GM12878 (cell line): ENCODE results near the gene ZNFX1. TPM values are rescaled to one million over a fixed set of nuclear protein-coding genes. Genes with fewer than 3 reads are reported as not detected.

Experiments
- ATAC-seq: fragments of 200-7000 bp; cut with Tn5 transposase; 3 replicates; pipeline ENCODE4 v1.9.1; 2020; ENCODE audit warnings: mild to moderate bottlenecking, moderate library complexity
- BruUV-seq: library from RNA; stranded (reverse); fragments of 400-500 nt; replicated peaks from 2 replicates; lab custom pipeline; 2021; lab: Mats Ljungman, UMichigan
- CTCF ChIA-PET: fragments of 300-600 bp; sonication (Branson Sonifier 250); formaldehyde crosslinking; extraction: SDS; loops from one replicate; lab custom pipeline; 2021; ENCODE audit warnings: inconsistent platforms; lab: Yijun Ruan, JAX
- POLR2A ChIA-PET: fragments of 350-600 bp; formaldehyde crosslinking; extraction: SDS; loops from one replicate; lab custom pipeline; 2021; ENCODE audit warnings: inconsistent platforms; lab: Charles Lee
- RAD21 ChIA-PET: fragments of 300-600 bp; sonication (Branson Sonifier 250); formaldehyde crosslinking; loops from one replicate; lab custom pipeline; 2023; ENCODE audit warnings: antibody characterized with exemption; ENCODE audit not compliant: unreplicated experiment; lab: Charles Lee
- SMC1A ChIA-PET: fragments of 300-600 bp; sonication (Branson Sonifier 250); formaldehyde crosslinking; loops from one replicate; lab custom pipeline; 2023; ENCODE audit not compliant: unreplicated experiment, uncharacterized antibody; lab: Charles Lee
- DNase-seq: peaks from one replicate; pipeline ENCODE4 v3.0.0-alpha.2; 2011; ENCODE audit warnings: low read depth, low spot score
- FAIRE-seq: peaks from 3 replicates; lab custom pipeline; 2011; peaks lifted over from hg19 to GRCh38; lab: Jason Lieb, UNC
- H2AFZ ChIP-seq: 2 replicates; pipeline ENCODE4 v1.6.0; 2011; ENCODE audit warnings: low read depth, low read length, control low read depth; ENCODE audit not compliant: control insufficient read depth
- H3K27ac ChIP-seq: 2 replicates; pipeline ENCODE4 v1.5.1; 2011; ENCODE audit warnings: control low read depth; ENCODE audit not compliant: control insufficient read depth, insufficient read depth
- H3K27me3 ChIP-seq, 2 experiments: replicated peaks in 1 of 2; 2 replicates each; pipeline versions ENCODE4 v1.6.0 to v1.6.1; 2011; ENCODE audit warnings: low read length in 1 of 2; ENCODE audit not compliant: control insufficient read depth in 2 of 2, insufficient read depth in 2 of 2
- H3K36me3 ChIP-seq, 2 experiments: 2 replicates each; pipeline ENCODE4 v1.5.1; 2011; ENCODE audit warnings: low read length in 1 of 2; ENCODE audit not compliant: control insufficient read depth in 2 of 2, insufficient read depth in 2 of 2
- H3K4me1 ChIP-seq: 2 replicates; pipeline ENCODE4 v1.6.1; 2011; ENCODE audit warnings: mild to moderate bottlenecking, low read length, moderate library complexity, mixed read lengths; ENCODE audit not compliant: control insufficient read depth, insufficient read depth
- H3K4me2 ChIP-seq: 2 replicates; pipeline ENCODE4 v1.6.0; 2011; ENCODE audit warnings: control low read depth; ENCODE audit not compliant: control insufficient read depth, insufficient read depth
- H3K4me3 ChIP-seq: fragments of 200-600 bp; sonication (generic); 2 replicates; pipeline ENCODE4 v1.5.1; 2016
- H3K79me2 ChIP-seq: 2 replicates; pipeline ENCODE4 v1.6.0; 2011; ENCODE audit warnings: low read length; ENCODE audit not compliant: control insufficient read depth, insufficient read depth
- H3K9ac ChIP-seq: 2 replicates; pipeline ENCODE4 v1.8.0; 2011; ENCODE audit warnings: low read length, control low read depth, mixed read lengths; ENCODE audit not compliant: control insufficient read depth, insufficient read depth
- H3K9me3 ChIP-seq: replicated peaks from 3 replicates; pipeline ENCODE4 v1.5.1; 2011; ENCODE audit warnings: mild to moderate bottlenecking, low read length; ENCODE audit not compliant: control insufficient read depth, insufficient read depth
- H4K20me1 ChIP-seq: 2 replicates; pipeline ENCODE4 v1.6.0; 2011; ENCODE audit not compliant: control insufficient read depth, insufficient read depth
- ZBTB40 ChIP-seq: fragments of 450-650 bp; IDR thresholded peaks from 2 replicates; pipeline ENCODE4 v1.6.1; 2016; ENCODE audit warnings: mild to moderate bottlenecking, moderate library complexity, borderline replicate concordance
- WGBS: methylation state at CpG from one replicate; pipeline ENCODE4 v1.1.6; 2016; ENCODE audit warnings: low lambda C conversion rate; ENCODE audit not compliant: insufficient replicate concordance, insufficient coverage; ENCODE audit errors: missing lambda C conversion rate; 5-methylcytosine and 5-hydroxymethylcytosine counted together
- in situ Hi-C: fragments of 300-500 bp; cut with MboI; formaldehyde crosslinking; loops from 9 replicates; pipeline ENCODE4 v1.14.3; 2018; ENCODE audit warnings: mixed read lengths
- intact Hi-C: fragments of 100-400 bp; cut with micrococcal nuclease; formaldehyde crosslinking; loops from one replicate; pipeline ENCODE4 v1.14.2; 2022; ENCODE audit not compliant: unreplicated experiment
- polyA plus RNA-seq, 11 experiments: library from polyadenylated mRNA; depleted of rRNA in 4 of 11; unstranded in 6 of 11; stranded (reverse) in 5 of 11; fragments of >200 nt; fragmentation: Nextera tagmentation in 4 of 11; fragmentation: Illumina TruSeq in 1 of 11; extraction: Ambion mirVana in 4 of 11; extraction: Trizol in 1 of 11; gene quantifications; 1 replicate in 1 of 11; 2 replicates in 10 of 11; pipeline versions ENCODE4 v1.2.1 to v1.2.3, GENCODE V29; 2011 to 2016; ENCODE audit warnings: inconsistent platforms in 2 of 11, missing spikeins in 2 of 11, low read depth in 1 of 11
- total RNA-seq, 4 experiments: library from RNA; depleted of rRNA in 3 of 4; stranded (reverse); fragments of >200 nt in 3 of 4; fragmentation: Illumina TruSeq in 1 of 4; extraction: Trizol in 1 of 4; gene quantifications; 2 replicates each; pipeline versions ENCODE4 v1.2.1 to v1.2.3, GENCODE V29; 2013 to 2021

The ZNFX1 gene
- total and polyA plus RNA-seq, 10 of the 15 experiments (the other 5 are each of a cell fraction or from before 2014, with no cell fraction given), result 7.4 to 31.5 (median 25.6) TPM

DNA sequence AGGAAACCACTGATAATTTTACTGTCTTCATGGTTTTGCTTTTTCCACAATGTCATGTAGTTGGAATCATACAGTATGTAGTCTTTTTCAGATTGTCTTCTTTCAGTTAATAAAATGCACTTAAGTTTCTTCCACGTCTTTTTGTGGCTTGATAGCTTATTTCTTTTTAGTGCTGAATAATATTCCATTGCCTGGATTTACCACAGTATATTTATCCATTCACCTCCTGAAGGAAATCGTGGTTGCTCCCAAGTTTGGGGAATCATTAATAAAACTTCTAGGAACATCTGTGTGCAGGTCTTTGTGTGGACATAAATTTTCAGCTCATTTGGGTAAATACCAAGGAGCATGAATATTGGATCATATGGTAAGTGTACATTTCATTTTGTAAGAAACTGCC is 38.8 kb upstream of the ZNFX1 start:
- in situ Hi-C loops, result no loop called here
- BruUV-seq, result no TSS peak

More for the DNA sequence above, 38.8 kb upstream of the ZNFX1 start:
- no peaks in the 10 kb centered on the region for H3K4me1 ChIP-seq
- no peaks in the 10 kb centered on the region for H3K36me3 ChIP-seq
- intact Hi-C loops, result no loop called here
- no peak for TF ChIP-seq ZBTB40
- H4K20me1 ChIP-seq, result no peaks in the 10 kb centered on the region
- DNase-seq (no peak), ATAC-seq (no peak), FAIRE-seq (no peak)
- RAD21 ChIA-PET, result no interaction called here
- CTCF ChIA-PET, result interaction anchor here (0.6 to 0.7 kb wide), 2 partner anchors 17 to 86 kb away, joined by 3 to 4 read pairs; no protein-coding TSS in a partner anchor
- H3K4me2 ChIP-seq, result no peak overlapping the region
- no peaks in the 10 kb centered on the region for H3K79me2 ChIP-seq
- H3K27ac ChIP-seq, result no peak overlapping the region
- H3K4me3 ChIP-seq, result no peak overlapping the region
- SMC1A ChIA-PET, result no interaction called here
- WGBS, result 6% methylated on average over 2 of the region's 2 CpGs
- no peak overlapping the region for H2AFZ ChIP-seq
- peaks cover 11 to 21% of the 10 kb centered on the region in 2 experiments for H3K27me3 ChIP-seq
- H3K9me3 ChIP-seq, result no peaks in the 10 kb centered on the region
- no peak overlapping the region for H3K9ac ChIP-seq
- POLR2A ChIA-PET, result no interaction called here
